Measurements from ENCODE around the gene BAZ1A. TPM values are rescaled to one million over a fixed set of nuclear protein-coding genes. Genes with fewer than 3 reads are reported as not detected.

BAZ1A gene
- total and polyA plus RNA-seq, 2 experiments from 2014 or later, result 24.2 to 26.8 TPM

- TF ChIP-seq ZNF331 (CRISPR knock-in tag; IDR thresholded peaks at IDR 0.05; ENCODE audit: low read depth), result no peak
- no peak for TF ChIP-seq STAT1 (IDR thresholded peaks at IDR 0.05; ENCODE audit: unreplicated experiment)
- no peak for TF ChIP-seq EZH2phosphoT487 (IDR thresholded peaks at IDR 0.05; ENCODE audit: unreplicated experiment)
- TF ChIP-seq CREB1 (CRISPR knock-in tag; IDR thresholded peaks at IDR 0.05; ENCODE audit: low read depth), result no peak
- TF ChIP-seq POLR2AphosphoS5 (IDR thresholded peaks at IDR 0.05; ENCODE audit: low read depth), result no peak
- no peak for TF ChIP-seq REST (IDR thresholded peaks at IDR 0.05; ENCODE audit: unreplicated experiment)
Measured at GRCh38 chr14:34913619-34914018, 38.5 kb upstream of the BAZ1A start (continued).

- H3K9me3 Mint-ChIP-seq, result no peaks in the 10 kb centered on the region
- H3K4me2 ChIP-seq, result no peak overlapping the region
- peak overlapping the region; percentile 84; the same call in 1 of the 2 replicates for H2AFZ ChIP-seq
- DNase-seq (ENCODE audit: low spot score), result no peak
- no peaks in the 10 kb centered on the region for H3K4me1 Mint-ChIP-seq
- no peak overlapping the region for H3K27ac ChIP-seq (ENCODE audit: low read depth)
- no peaks in the 10 kb centered on the region for H4K20me1 ChIP-seq (replicated peaks; ENCODE audit: insufficient read depth)
- H3K4me3 ChIP-seq, result no peak overlapping the region
- H3K27me3 Mint-ChIP-seq (ENCODE audit: insufficient read depth, low read depth, poor library complexity), result peaks cover 2% of the 10 kb centered on the region
- no peaks in the 10 kb centered on the region for H3K79me2 ChIP-seq (replicated peaks; ENCODE audit: insufficient read depth)
- H3K27ac Mint-ChIP-seq, result no peak overlapping the region
- H3F3A ChIP-seq (replicated peaks; ENCODE audit: low read depth), result no peaks in the 10 kb centered on the region
- no peaks in the 10 kb centered on the region for H3K9me2 ChIP-seq (ENCODE audit: insufficient read depth)
- no peaks in the 10 kb centered on the region for H3K4me1 ChIP-seq (ENCODE audit: insufficient read depth)
- H3K36me3 ChIP-seq (ENCODE audit: insufficient read depth), result no peaks in the 10 kb centered on the region
- no peaks in the 10 kb centered on the region for H3K36me3 Mint-ChIP-seq (ENCODE audit: low read depth)
- no peak for ATAC-seq
- H3K4me3 Mint-ChIP-seq, result no peak overlapping the region
- H3K27me3 ChIP-seq (ENCODE audit: insufficient read depth), result no peaks in the 10 kb centered on the region
- TF ChIP-seq JUNB (IDR thresholded peaks at IDR 0.05; ENCODE audit: unreplicated experiment) (no peak), NANOG (IDR thresholded peaks at IDR 0.05; ENCODE audit: borderline replicate concordance) (no peak), ZNF462 (CRISPR knock-in tag; IDR thresholded peaks at IDR 0.05) (no peak), CREB1 (CRISPR knock-in tag; IDR thresholded peaks at IDR 0.05; ENCODE audit: low read depth) (no peak), REST (IDR thresholded peaks at IDR 0.05; ENCODE audit: unreplicated experiment) (no peak), EZH2phosphoT487 (IDR thresholded peaks at IDR 0.05; ENCODE audit: unreplicated experiment) (no peak), POLR2AphosphoS5 (IDR thresholded peaks at IDR 0.05; ENCODE audit: low read depth) (no peak), ETS1 (IDR thresholded peaks at IDR 0.05) (no peak), ZNF114 (CRISPR knock-in tag; IDR thresholded peaks at IDR 0.05) (no peak), ZNF331 (CRISPR knock-in tag; IDR thresholded peaks at IDR 0.05; ENCODE audit: low read depth) (no peak)
Measured at GRCh38 chr14:34912966-34913365, 37.8 kb upstream of the BAZ1A start.
